Breast epithelium (tissue), 3 donors: ENCODE results near the gene SYNE1.

Experiments
- POLR2A ChIP-seq: fragments of 450-650 bp; IDR thresholded peaks from one replicate; pipeline ENCODE4 v1.6.1; 2016; ENCODE audit warnings: antibody characterized with exemption, mild to moderate bottlenecking, moderate library complexity
- POLR2AphosphoS5 ChIP-seq, 3 donors: sonication (generic); formaldehyde crosslinking; IDR thresholded peaks; one replicate each; pipeline ENCODE4 v1.6.1; 2017; ENCODE audit warnings: antibody characterized with exemption in 3 of 3
- TF ChIP-seq, protein P1 (sequence below), 3 donors: fragments of 450-650 bp; IDR thresholded peaks; one replicate each; pipeline ENCODE4 v1.5.1; 2016 to 2017; ENCODE audit warnings: antibody characterized with exemption in 3 of 3, mild to moderate bottlenecking in 3 of 3, moderate library complexity in 3 of 3

DNA sequence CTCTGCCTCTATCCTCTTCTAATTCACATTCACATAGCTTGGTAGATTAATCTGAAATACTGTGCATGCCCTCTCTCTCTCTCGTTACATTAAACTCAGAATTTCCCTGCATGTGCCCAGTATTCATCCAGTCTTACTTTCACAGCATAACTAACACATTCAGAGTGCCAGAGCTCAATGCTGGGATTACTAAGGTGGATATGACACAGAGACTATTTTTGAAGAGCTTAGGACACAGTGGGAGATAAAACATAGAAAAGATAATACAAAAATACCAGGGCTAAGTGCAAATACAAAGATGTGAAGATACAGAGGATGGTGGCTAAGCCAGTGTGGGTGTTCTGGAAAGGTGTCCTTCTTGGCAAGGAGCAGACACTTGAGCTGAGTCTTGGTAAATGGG, 6.3 kb downstream of the SYNE1 start:
- TF ChIP-seq POLR2AphosphoS5 (IDR thresholded peaks at IDR 0.05) = no peak
- TF ChIP-seq, protein P1, sequence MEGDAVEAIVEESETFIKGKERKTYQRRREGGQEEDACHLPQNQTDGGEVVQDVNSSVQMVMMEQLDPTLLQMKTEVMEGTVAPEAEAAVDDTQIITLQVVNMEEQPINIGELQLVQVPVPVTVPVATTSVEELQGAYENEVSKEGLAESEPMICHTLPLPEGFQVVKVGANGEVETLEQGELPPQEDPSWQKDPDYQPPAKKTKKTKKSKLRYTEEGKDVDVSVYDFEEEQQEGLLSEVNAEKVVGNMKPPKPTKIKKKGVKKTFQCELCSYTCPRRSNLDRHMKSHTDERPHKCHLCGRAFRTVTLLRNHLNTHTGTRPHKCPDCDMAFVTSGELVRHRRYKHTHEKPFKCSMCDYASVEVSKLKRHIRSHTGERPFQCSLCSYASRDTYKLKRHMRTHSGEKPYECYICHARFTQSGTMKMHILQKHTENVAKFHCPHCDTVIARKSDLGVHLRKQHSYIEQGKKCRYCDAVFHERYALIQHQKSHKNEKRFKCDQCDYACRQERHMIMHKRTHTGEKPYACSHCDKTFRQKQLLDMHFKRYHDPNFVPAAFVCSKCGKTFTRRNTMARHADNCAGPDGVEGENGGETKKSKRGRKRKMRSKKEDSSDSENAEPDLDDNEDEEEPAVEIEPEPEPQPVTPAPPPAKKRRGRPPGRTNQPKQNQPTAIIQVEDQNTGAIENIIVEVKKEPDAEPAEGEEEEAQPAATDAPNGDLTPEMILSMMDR (IDR thresholded peaks at IDR 0.05) = no peak
- no peak for TF ChIP-seq POLR2A
